AG08395 (cell line): ENCODE results near the gene TRAPPC14.

Source experiments
- DNase-seq: peaks from one replicate; pipeline ENCODE4 v3.0.0; 2012; ENCODE audit warnings: mixed read lengths, low spot score

Gene TRAPPC14

DNA sequence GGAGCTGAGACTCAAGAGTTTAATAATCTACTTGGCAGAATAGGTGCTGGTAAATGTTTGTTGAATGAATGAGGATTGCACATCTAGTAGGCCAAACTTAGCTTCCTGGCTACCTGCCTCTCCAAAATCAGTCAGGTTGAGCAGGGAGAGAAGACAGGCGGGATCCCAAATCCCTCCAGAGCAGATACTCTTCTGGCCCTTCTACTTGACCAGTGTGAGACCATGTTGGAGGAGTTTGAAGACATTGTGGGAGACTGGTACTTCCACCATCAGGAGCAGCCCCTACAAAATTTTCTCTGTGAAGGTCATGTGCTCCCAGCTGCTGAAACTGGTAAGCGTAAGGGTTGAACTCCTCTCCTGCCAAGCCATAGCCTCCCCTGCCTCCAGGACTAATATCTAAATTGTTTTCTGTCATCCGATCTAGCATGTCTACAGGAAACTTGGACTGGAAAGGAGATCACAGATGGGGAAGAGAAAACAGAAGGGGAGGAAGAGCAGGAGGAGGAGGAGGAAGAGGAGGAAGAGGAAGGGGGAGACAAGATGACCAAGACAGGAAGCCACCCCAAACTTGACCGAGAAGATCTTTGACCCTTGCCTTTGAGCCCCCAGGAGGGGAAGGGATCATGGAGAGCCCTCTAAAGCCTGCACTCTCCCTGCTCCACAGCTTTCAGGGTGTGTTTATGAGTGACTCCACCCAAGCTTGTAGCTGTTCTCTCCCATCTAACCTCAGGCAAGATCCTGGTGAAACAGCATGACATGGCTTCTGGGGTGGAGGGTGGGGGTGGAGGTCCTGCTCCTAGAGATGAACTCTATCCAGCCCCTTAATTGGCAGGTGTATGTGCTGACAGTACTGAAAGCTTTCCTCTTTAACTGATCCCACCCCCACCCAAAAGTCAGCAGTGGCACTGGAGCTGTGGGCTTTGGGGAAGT is 34.0 kb downstream of the TRAPPC14 start:
- DNase-seq, result no peak

DNA sequence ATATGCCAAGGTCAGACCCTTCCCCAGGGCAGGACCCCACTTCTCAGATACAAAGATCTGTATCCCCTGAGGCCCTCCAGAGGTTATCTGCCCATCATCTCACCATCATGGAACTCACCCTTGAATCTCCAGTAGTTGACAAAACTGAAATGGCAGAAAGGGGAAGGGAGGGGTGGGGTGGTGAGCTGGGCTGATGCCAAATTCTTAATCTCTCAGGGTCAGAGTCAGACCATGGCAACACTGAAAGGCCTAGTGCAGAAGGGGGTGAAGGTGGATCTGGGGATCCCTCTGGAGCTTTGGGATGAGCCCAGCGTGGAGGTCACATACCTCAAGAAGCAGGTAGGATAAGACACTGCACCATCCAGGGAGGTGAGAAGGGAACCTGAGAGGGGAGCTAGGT is 36.0 kb downstream of the TRAPPC14 start:
- DNase-seq, result no peak

DNA sequence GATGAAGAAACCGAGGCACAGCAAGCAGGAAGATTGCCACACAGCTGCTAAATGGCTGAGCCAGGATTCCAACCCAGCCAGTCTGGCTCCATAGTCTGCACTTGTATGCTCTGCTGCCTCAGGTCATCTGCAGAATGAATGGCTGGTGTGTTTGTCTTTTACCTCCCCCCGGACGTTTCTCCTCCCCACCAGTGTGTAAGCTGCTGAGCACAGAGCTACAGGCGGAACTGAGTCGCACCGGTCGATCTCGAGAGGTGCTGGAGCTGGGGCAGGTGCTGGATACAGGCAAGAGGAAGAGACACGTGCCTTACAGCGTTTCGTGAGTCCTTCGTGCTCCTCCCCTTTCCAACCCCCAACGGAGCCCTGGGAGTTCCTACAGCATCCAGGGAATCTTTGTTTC is 36.5 kb downstream of the TRAPPC14 start:
- DNase-seq, result no peak

DNA sequence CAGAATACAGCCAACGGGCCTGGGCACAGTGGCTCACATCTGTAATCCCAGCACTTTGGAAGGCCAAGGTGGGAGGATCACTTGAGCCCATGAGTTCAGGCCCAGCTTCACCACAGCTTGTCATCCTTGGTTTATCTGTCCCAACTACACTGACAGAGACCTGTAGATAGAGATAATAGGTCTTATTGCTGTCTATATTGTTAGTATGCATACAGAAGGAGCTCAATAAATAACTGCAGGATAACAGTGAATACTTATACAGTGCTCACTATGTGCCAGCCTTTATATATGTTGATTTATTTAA is 37.8 kb downstream of the TRAPPC14 start:
- no peak for DNase-seq

DNA sequence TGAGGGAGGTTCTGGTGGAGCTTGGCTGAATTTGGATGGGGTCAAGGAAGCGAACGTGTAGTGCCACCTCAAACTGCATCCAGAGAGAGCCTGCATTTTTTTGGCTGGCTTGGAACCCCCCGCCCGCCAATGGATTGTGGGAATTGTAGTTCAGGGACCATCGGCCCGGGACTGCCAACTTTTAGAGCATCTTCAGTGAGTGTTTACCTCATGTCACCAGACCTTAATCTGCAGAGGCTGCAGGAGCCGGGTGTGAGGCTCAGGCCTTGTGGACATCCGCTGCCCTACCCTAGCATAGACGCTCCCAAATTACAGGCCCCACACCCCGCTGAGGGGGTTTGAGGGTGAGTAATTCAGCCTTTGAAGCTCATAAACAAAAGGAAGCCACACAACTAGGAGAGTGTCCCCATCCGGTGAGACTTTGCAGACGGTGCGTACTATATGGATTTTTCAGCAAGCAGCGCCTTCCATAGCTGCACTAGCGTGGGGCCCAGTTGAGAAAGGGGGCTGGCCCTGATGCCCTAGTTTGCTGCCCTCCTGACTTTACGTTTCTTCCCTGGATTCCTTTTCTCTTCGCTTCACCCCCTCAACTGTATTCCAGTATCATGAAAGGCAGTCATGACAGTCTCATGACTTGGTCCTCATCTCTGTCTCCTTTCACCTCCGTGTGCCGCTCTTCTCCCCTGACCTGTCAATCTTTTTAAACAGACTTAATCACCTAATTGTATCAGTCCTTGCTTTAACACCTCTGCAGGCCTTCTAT is 38.4 kb downstream of the TRAPPC14 start:
- peak; percentile 82 for DNase-seq

DNA sequence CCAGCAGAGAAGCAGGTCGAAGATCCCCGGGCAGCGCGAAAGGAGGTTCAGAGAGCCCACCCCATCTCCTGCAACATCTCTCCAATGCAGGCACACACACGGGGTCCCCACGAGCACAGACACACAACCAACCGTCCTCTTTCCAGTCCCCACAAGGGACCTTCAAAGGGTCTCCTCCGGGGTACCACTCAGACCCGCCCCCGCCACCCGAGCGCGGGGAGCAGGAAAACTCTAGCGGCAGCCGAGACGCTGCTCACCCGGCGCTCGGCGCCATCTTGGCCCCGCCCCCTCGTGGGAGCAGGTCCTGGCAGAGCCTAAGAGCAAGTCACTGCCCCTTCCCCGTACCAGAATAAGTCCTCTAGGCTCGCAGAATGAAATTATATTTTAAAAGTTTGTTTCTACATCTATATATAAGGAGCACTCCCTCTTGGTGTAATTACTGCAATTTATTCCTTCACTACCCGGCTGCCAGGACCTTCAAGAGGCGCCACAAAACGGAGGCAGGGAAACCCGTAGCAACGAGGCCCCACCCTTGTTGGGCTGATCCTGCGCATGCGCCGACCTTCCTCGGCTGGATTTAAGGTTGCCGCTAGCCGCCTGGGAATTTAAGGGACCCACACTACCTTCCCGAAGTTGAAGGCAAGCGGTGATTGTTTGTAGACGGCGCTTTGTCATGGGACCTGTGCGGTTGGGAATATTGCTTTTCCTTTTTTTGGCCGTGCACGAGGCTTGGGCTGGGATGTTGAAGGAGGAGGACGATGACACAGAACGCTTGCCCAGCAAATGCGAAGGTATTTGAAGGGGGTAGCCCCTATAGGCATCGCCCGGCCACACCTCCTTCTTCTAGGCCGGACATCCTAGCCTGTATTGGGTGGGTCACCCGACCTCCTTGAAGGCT is 39.2 kb downstream of the TRAPPC14 start, which contains the start of the genes CNPY4 and TAF6:
CNPY4 (plus strand) TSS at position 563 of the 898 bp plus-strand sequence; CDS start at position 674, 111 bp downstream.
TAF6 (minus strand) TSS at position 287 of the 898 bp plus-strand sequence. CDS start 5,149 bp downstream, outside the sequence.
- peak; percentile 100 for DNase-seq

DNA sequence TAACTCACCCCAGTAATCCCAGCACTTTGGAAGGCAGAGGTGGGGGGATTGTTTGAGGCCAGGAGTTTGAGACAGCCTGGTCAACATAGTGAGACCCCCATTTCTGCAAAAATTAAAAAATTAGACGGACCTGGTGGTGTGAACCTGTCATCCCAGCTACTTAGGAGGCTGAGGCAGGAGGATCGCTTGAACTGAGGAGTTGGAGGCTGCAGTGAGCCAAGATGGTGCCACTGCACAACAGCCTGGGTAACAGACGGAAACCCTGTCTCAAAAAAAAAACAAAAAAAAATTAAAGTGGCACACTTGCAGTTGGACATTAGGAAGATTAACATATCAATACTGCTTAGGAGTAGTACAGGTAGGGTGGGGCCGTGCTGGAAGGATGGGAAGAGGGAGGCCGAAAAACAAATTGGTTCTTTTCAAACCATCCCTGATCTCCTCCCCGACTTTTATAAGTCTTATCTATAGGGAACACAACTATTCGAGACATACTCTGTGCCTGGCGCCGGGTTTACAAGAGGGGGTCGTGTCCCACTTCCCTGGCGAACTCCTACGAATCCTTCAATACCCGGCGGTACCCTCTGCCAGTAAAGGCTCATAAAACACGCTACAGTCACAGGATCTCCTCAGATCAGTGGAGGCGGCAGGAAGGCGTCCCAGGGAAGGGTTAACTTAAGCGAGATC is 40.0 kb downstream of the TRAPPC14 start:
- no peak for DNase-seq

DNA sequence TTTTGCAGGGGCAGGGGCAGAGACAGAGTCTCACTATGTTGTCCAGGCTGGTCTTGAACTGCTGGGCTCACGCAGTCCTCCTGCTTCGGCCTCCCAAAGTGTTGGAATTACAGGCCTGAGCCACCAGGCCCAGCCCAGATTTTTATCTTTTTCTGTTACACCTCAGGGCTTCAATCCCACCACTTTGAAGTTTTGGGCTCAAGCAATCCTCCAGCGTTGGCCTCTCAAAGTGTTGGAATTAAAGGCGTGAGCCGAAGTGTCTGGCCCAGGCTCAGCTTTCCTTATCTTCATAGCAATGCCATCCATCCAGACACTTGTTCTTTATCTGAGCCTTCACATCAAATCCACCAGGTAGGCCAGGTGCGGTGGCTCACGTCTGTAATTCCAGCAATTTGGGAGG is 43.5 kb downstream of the TRAPPC14 start:
- no peak for DNase-seq

DNA sequence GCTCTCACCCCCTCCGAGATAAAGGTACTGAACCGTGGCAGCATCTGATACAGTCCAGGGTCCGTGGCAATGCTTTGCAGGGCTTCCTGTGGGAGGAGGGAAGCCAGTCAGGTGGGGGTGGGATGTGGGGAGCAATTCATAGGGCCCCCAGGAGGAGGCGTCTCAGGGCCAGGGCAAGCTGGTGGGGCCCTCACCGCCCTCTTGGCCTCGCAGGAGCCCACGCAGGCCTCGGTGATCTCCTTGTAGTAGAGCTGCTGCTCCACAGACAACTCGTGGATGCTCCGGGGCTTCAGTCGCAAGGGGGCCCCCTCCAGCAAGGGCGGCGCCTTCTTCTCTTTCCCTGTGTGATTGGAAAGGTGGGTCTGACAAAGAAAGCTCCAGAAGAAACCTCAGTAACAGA is 46.6 kb downstream of the TRAPPC14 start:
- DNase-seq, result no peak

DNA sequence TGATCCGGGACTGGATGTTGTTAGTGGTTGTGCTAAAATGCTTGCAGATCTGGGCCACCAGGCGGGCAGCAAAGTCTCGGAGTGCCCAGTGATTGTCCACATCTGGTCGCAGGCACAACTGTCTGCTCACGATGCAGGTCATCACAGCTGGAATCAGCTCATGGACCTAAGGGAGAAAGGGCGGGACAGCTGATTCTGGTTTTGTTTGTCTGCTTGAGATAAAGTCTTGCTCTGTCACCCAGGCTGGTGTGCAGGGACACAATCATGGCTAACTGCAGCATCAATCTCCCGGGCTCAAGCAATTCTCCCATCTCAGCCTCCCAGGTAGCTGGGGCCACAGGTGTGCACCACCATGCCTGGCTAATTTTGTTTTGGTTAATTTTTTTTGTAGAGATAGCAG is 47.4 kb downstream of the TRAPPC14 start:
- no peak for DNase-seq

DNA sequence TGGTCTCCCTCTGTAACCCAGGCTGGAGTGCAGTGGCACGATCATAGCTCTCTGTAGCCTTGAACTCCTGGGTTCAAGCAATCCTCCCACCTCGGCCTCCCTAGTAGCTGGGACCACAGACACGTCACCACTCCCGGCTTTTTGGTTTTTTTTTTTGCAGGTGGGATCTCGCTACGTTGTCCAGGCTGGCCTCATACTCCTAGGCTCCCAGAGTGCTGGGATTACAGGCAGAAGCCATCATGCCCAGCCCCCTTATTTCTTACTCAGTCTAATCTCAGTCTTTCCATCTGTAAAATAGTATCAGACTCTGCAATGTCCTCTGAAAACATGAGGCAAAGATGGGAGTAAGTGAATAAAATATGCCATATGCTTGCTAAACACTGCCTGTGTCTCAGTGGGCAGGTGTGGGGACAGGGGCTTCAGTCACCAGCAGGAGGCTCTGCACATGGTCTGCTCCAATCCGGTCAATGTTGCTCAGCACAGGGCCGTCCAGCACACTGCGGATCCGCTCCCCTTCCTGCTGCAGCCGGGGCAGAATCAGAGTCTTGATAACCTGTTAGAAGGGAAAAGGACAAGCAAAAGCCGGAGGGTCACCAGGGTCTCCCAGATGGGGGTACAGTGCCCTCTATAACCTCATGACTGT is 48.9 kb downstream of the TRAPPC14 start:
- DNase-seq, result no peak

DNA sequence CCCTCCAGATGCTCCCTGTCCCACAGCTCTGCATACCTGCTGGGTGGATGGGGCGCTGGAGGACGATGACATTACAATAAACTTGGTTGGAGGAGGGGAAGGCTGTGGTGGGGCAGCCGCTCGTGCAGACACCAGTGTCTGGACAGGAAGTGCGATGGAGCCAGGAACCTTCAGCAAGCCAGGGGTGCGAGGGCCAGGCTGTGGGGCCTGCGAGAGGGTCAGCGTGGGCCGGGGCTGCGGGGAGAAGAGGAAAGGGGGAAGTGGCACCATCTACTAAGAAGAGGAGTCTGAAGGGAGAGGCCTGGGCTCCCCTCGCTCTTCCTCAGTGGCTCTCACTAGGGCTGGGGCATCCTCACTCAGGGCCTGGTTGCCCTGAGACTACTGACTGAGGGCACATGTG is 50.6 kb downstream of the TRAPPC14 start:
- DNase-seq, result no peak

DNA sequence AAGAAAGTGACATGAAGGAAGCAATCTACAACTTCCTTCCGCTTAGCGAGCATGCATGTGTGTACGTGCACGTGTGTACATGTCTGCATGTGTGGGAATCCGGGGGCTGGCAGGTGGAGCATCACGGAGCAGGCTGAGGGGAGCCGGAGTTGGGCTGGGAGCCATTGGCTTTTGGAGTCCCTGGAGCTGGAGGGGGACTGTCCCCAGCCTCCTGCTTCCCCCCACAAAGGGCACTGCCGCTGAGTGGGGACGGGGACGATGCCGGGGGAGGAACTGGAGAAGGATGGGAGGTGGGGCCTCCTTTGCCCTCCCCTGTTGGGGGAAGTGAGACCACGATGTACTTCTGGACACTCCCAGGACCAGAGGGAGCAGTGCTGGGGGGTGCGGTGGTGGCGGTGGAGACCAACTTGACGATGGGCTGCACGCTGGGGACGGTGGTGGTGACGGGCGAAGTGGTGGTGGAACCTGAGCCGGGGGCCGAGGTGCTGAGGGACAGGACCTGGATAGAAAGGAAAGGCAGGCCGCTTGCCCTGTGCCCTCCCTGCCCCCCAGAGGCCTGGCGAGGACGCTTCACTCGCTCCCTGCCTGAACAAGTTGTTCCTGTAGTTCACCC is 51.3 kb downstream of the TRAPPC14 start:
- DNase-seq, result no peak

DNA sequence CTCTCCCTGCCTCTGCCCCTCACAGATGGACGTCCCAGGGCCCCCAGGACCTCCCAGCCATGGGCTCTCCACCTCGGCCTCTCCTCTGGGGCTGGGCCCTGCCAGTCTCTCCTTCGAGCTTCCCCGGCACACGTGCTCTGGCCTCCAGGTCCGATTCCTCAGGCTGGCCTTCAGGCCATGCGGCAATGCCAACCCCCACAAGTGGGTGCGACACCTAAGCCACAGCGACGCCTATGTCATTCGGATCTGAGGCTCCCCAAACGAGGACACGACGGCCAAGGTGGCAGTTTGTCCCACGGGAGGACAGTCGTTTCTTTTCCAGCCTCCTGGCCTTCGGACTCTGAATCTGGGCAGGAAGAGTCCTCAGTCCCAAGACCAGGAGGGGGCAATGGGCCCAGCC is 51.9 kb downstream of the TRAPPC14 start:
- no peak for DNase-seq

DNA sequence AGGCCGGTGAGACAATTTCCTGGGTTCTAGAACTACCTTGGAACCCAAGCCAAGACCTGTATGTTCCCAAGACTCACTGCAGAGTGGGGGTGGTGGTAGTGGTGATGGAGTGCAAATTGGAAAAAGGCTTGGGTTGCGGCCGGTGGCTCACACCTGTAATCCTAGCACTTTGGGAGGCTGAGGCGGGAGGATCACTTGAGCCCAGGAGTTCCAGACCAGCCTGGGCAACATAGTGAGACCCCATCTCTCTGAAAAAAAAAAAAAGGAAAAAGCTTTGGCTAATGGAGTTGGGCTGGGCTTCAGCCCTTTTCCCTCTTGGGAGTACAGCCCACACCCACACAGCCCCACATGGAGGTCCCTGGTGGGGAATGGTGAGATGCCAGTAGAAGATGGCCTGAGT is 53.0 kb downstream of the TRAPPC14 start:
- no peak for DNase-seq
